Activated naive CD4-positive, alpha-beta T cell treated with anti-CD3 and anti-CD28 coated beads, Interleukin-2, amount 50 U/mL, for 72 hours (primary cell): ENCODE results near the gene ANKRD44. TPM values are rescaled to one million over a fixed set of nuclear protein-coding genes. Genes with fewer than 3 reads are reported as not detected.
"Not testable (repeated sequence)": the region's sequence is repeated elsewhere in the genome, so short reads cannot be mapped to it uniquely, and the experiment has no call there.

ENCODE experiments used
- ATAC-seq, 2 donors: fragments of 150-1000 bp; cut with Tn5 transposase; 2 replicates each; pipeline ENCODE4 v1.10.0; 2021; ENCODE audit warnings: mild to moderate bottlenecking in 2 of 2, moderate library complexity in 2 of 2
- DNase-seq, 2 donors: peaks; one replicate each; pipeline ENCODE4 v3.0.0; 2021 to 2022; ENCODE audit warnings: low spot score in 2 of 2
- H3K27ac Mint-ChIP-seq, 2 donors: one replicate each; pipeline ENCODE4 v1.8.0; 2022; ENCODE audit warnings: mild to moderate bottlenecking in 2 of 2, mixed read lengths in 2 of 2
- H3K36me3 Mint-ChIP-seq, 2 donors: one replicate each; pipeline ENCODE4 v1.8.0; 2022; ENCODE audit warnings: mixed read lengths in 2 of 2
- H3K9me3 Mint-ChIP-seq, 2 donors: one replicate each; pipeline ENCODE4 v1.8.0; 2022; ENCODE audit warnings: mixed read lengths in 2 of 2
- total RNA-seq, 2 donors: library from RNA; stranded (reverse); gene quantifications; one replicate each; pipeline ENCODE4 v1.2.3, GENCODE V29; 2022

The ANKRD44 gene
- total RNA-seq, 2 donors from 2014 or later, result 103 to 130 TPM

GRCh38 chr2:197241153-197241552 is 69.4 kb downstream of the ANKRD44 start:
- peak overlapping the region; percentile 81 to 94 for H3K27ac Mint-ChIP-seq

GRCh38 chr2:197240421-197241041 is 70.0 kb downstream of the ANKRD44 start:
- DNase-seq (no peak), ATAC-seq (peak; percentile 15 to 25)
- H3K9me3 Mint-ChIP-seq, result no peaks in the 10 kb centered on the region
- H3K36me3 Mint-ChIP-seq, result peaks cover 5 to 11% of the 10 kb centered on the region in 2 donors
- H3K27ac Mint-ChIP-seq, result peak overlapping the region; percentile 81 to 94

More at GRCh38 chr2:197241153-197241552, 69.4 kb downstream of the ANKRD44 start:
- no peak for DNase-seq
- Mint-ChIP-seq H3K36me3 (peaks cover 5 to 11% of the 10 kb centered on the region in 2 donors), H3K9me3 (no peaks in the 10 kb centered on the region)
- no peak for ATAC-seq

- ATAC-seq, result peak; percentile 11 to 13
Measured at GRCh38 chr2:197240018-197240417, 70.6 kb downstream of the ANKRD44 start.

GRCh38 chr2:197239434-197239833 is 71.1 kb downstream of the ANKRD44 start:
- Mint-ChIP-seq H3K36me3 (peaks cover 5 to 9% of the 10 kb centered on the region in 2 donors), H3K27ac (peak overlapping the region; percentile 94 to 99), H3K9me3 (no peaks in the 10 kb centered on the region)
- DNase-seq, result no peak
- ATAC-seq, result peak; percentile 70 to 71

More at GRCh38 chr2:197240018-197240417, 70.6 kb downstream of the ANKRD44 start:
- peaks cover 5 to 11% of the 10 kb centered on the region in 2 donors for H3K36me3 Mint-ChIP-seq
- H3K27ac Mint-ChIP-seq, result peak overlapping the region; percentile 81 to 94
- not testable (repeated sequence) for H3K9me3 Mint-ChIP-seq, DNase-seq

GRCh38 chr2:197238043-197238365 is 72.6 kb downstream of the ANKRD44 start:
- DNase-seq (no peak), ATAC-seq (peak; percentile 52 to 62)
- peak overlapping the region; percentile 83 to 91 for H3K27ac Mint-ChIP-seq
- H3K36me3 Mint-ChIP-seq, result peaks cover 5% of the 10 kb centered on the region in 2 donors
- no peaks in the 10 kb centered on the region for H3K9me3 Mint-ChIP-seq

GRCh38 chr2:197237291-197238042 is 73.1 kb downstream of the ANKRD44 start:
- peak overlapping the region; percentile 83 to 91 for H3K27ac Mint-ChIP-seq
- ATAC-seq, result no peak
- DNase-seq, result no peak
- no peaks in the 10 kb centered on the region for H3K9me3 Mint-ChIP-seq
- H3K36me3 Mint-ChIP-seq, result peaks cover 5% of the 10 kb centered on the region in 2 donors

GRCh38 chr2:197236816-197237215 is 73.8 kb downstream of the ANKRD44 start:
- DNase-seq (no peak), ATAC-seq (no peak)
- peaks cover 5% of the 10 kb centered on the region in 2 donors for H3K36me3 Mint-ChIP-seq
- peak overlapping the region; percentile 83 to 95 for H3K27ac Mint-ChIP-seq
- H3K9me3 Mint-ChIP-seq, result no peaks in the 10 kb centered on the region

GRCh38 chr2:197236159-197236558 is 74.4 kb downstream of the ANKRD44 start:
- Mint-ChIP-seq H3K9me3 (no peaks in the 10 kb centered on the region), H3K27ac (peak overlapping the region; percentile 83 to 95), H3K36me3 (peaks cover 5% of the 10 kb centered on the region in 2 donors)
- ATAC-seq (peak in 1 of 2 donors; percentile 25), DNase-seq (no peak)

GRCh38 chr2:197235711-197236110 is 74.9 kb downstream of the ANKRD44 start:
- no peak for ATAC-seq
- H3K36me3 Mint-ChIP-seq, result peaks cover 5 to 8% of the 10 kb centered on the region in 2 donors
- H3K27ac Mint-ChIP-seq, result peak overlapping the region; percentile 83 to 91
- DNase-seq, result no peak
- H3K9me3 Mint-ChIP-seq, result no peaks in the 10 kb centered on the region

- H3K27ac Mint-ChIP-seq, result peak overlapping the region; percentile 80 to 91
- H3K9me3 Mint-ChIP-seq, result no peaks in the 10 kb centered on the region
- ATAC-seq (no peak), DNase-seq (no peak)
- H3K36me3 Mint-ChIP-seq, result peaks cover 5 to 16% of the 10 kb centered on the region in 2 donors
Measured at GRCh38 chr2:197234671-197235191, 75.8 kb downstream of the ANKRD44 start.

GRCh38 chr2:197233473-197233872 is 77.1 kb downstream of the ANKRD44 start:
- DNase-seq (no peak), ATAC-seq (no peak)
- Mint-ChIP-seq H3K27ac (no peak overlapping the region), H3K9me3 (no peaks in the 10 kb centered on the region), H3K36me3 (peaks cover 0 to 11% of the 10 kb centered on the region in 2 donors)

- H3K9me3 Mint-ChIP-seq, result no peaks in the 10 kb centered on the region
- DNase-seq (no peak), ATAC-seq (no peak)
- H3K36me3 Mint-ChIP-seq, result peaks cover 0 to 13% of the 10 kb centered on the region in 2 donors
- peak overlapping the region in 1 of 2 donors; percentile 67 for H3K27ac Mint-ChIP-seq
Measured at GRCh38 chr2:197232010-197232409, 78.6 kb downstream of the ANKRD44 start.

GRCh38 chr2:197229509-197230443 is 80.8 kb downstream of the ANKRD44 start:
- H3K9me3 Mint-ChIP-seq, result no peaks in the 10 kb centered on the region
- no peak for DNase-seq
- H3K36me3 Mint-ChIP-seq, result peaks cover 0 to 28% of the 10 kb centered on the region in 2 donors
- peak overlapping the region in 1 of 2 donors; percentile 65 for H3K27ac Mint-ChIP-seq
- ATAC-seq, result peak in 1 of 2 donors; percentile 60

GRCh38 chr2:197223451-197223850 is 87.1 kb downstream of the ANKRD44 start:
- ATAC-seq, result no peak
- Mint-ChIP-seq H3K27ac (no peak overlapping the region), H3K9me3 (no peaks in the 10 kb centered on the region)

GRCh38 chr2:197219636-197220035 is 90.9 kb downstream of the ANKRD44 start:
- Mint-ChIP-seq H3K36me3 (no peaks in the 10 kb centered on the region), H3K27ac (peak overlapping the region in 1 of 2 donors; percentile 77), H3K9me3 (no peaks in the 10 kb centered on the region)
- ATAC-seq, result no peak
- no peak for DNase-seq

More at GRCh38 chr2:197223451-197223850, 87.1 kb downstream of the ANKRD44 start:
- peaks cover 0 to 17% of the 10 kb centered on the region in 2 donors for H3K36me3 Mint-ChIP-seq
- DNase-seq, result no peak

- Mint-ChIP-seq H3K36me3 (no peaks in the 10 kb centered on the region), H3K27ac (peak overlapping the region; percentile 90 to 99), H3K9me3 (no peaks in the 10 kb centered on the region)
- DNase-seq (no peak), ATAC-seq (no peak)
Measured at GRCh38 chr2:197217541-197217940, 93.0 kb downstream of the ANKRD44 start.
